Activated naive CD4-positive, alpha-beta T cell treated with anti-CD3 and anti-CD28 coated beads, Interleukin-2, amount 50 U/mL, for 16 hours (primary cell): ENCODE data around the gene GSS.
"Not testable (repeated sequence)": the region's sequence is repeated elsewhere in the genome, so short reads cannot be mapped to it uniquely, and the experiment has no call there.

Source experiments
- DNase-seq: peaks from one replicate; pipeline ENCODE4 v3.0.0-alpha.2; 2020

Gene GSS

DNA sequence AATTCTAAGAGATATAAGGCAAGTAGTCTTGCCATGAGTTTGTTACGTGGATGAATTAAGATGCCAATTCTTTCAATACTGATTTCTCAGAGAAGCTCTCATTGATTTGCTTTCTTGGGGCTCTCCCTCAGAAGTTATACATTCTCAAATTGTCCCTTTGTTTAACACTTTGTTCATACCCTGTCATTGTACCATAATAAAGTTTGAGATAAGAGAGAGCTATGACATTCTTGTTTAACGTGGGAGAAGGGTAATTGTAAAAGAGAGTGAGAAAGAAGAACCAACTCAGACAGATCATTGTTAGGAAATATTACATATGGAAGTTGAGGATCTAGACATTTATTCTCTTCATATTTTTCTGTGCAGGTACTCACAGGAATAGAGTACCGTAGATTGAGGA lies 60.1 kb downstream of the GSS start:
- no peak for DNase-seq

DNA sequence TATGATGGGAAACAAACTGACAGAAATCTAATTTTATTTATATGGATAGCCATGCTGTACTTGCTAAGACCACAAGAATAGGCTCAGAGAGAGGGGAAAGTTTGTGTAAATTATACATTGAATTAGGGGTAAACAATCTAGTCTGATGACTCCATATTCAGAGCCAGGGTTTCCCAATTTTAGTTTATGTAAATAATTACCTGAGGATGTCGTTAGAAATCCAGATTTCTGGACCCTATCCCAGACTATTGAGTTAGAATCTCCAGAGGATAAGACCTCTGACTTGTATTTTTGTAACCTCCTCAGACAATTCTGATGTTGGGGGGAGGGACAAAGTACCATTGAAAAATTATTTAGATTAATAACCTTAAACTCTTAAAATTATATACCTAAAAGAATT lies 60.9 kb downstream of the GSS start:
- no peak for DNase-seq

DNA sequence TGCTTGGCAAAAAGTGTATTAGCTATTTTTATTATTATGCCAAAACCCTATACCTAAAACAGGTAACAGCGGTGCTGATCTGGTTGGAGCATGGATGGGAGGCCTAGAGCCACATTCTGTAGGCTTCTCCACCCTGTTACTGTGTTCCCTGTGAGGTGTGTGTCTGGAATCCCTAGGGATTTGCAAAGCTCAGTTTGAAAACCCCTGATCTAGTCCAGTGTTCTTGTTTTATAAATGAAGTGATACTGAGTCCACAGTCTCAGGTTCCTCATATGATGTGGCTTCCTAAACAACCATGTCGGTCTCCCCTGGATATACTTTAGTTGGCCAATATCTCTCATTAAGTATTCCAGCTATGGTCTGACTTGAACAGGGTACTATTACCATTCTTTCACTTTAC lies 62.9 kb downstream of the GSS start:
- no peak for DNase-seq

DNA sequence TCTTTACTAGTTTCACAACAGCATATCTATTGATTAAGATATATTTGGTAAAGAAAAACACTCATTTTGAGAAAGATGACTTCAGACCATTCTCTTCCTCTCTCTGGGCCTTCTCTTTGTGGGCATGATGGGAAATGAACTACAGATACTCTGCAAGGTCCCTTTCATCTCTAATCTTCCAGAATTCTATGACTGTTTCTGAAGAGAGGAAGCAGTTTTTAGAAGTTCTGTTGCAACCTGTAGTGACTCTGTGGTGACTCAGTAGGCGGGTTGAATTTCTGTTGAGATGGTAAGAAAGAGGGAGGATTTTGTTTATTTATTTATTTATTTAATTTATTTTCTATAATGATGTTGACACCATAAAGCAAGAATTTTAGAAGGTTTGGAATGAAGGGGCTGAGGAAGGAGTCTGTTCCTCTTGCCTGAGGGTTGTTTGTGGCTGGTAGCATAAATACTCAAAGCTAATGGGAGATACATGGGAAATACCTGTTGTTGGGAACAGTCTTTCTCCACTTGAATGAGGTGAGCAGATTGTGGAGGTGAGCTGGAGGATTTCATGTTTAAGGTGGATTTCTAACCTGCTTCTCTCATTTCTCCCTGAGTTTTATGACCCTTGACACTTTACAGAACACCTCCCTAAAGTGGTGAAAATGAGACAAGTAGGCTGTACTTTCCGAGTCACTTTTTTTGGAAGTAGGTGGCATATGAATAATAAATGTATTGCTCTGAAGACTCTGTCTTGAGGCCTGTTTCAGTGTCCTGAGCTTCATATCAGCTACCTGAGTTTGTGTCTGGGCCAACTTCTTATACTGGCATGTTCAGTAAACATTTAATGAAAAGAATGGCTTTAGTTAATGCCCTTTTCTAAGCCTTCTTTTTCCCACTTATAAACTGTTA lies 64.2 kb downstream of the GSS start:
- DNase-seq, result peak; percentile 30

DNA sequence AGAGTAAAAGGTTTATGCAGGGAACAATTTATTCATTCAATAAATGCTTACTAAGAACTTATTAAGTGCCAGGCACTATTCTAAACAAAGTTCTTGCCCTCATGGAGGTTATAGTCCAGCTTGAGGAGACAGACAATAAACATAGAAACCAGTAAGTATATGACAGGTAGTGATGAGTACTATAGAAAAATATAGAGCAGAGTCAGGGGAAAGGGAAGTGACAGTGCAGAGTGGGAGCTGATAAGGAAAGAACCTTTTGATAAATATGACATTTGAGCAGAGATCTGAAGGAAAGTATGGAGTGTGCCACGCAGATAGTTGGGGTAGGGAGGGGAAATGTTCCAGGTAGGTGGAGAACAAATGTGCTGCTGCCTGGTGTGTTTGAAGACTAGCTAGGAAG lies 67.1 kb downstream of the GSS start:
- no peak for DNase-seq

DNA sequence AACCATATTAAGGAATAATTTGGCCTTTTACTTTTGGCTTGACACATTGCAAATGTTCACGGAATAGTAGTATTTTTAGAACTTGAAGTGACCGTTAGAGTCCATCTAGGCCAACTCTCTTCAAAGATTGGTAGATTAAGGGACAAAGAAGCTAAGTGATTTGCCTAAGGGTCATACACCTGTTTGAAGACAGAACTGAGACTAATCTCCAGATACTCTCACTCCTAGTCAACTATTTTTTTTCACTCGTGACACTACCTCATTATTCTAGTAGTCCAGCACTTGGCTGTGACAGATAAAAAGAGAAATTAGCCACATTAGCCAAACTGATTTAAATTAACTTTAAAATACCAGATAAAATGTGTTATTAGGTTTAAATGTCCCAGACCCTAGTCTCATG lies 68.6 kb downstream of the GSS start:
- no peak for DNase-seq

DNA sequence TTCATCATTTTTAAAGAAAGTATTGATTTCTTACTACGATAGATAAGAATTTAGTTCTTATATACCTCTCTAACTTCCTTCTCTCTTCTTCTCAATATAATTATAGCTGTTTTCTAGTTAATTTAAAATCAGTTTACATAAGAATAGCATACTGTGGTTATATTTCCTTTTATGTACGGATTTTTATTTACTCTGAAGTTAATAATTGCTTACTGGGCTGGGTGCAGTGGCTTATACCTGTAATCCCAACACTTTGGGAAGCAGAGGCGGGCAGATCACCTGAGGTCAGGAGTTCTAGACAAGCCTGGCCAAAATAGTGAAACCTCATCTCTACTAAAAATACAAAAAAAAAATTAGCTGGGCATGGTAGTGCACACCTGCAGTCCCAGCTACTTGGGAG lies 69.5 kb downstream of the GSS start:
- DNase-seq, result no peak

DNA sequence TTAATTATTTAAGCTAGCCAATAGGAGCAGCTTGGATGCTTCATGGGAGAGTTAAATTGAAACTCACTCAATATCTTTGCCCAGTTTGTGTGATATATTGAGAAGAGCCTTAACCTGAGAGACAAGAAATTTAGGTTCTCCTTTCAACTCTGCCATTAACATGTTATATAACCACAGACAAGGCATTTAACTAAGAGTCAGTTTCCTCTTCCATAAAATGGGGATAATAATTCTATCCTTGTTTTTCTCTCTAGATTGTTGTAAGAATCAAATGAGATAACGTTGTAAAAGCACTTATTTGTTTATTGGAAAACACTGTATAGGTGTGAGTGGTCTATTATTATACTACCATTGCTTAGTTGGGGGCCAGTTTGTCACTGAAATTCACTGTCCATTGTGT lies 71.3 kb downstream of the GSS start:
- no peak for DNase-seq

DNA sequence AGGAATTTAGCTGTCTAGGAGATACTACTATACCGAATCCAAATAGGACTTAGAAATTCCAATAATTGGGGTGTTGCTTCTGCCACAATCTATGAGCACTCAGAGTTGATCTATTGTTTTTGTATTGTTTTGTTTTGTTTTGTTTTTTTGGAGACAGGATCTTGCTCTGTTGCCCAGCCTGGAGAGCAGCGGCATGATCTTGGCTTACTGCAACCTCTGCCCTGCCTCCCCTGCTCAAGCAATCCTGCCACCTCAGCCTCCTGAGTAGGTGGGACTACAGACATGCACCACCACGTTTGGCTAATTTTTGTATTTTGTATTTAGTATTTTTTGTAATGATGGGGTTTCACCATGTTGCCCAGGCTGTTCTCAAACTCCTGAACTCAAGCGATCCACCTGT lies 71.8 kb downstream of the GSS start:
- DNase-seq, result no peak

DNA sequence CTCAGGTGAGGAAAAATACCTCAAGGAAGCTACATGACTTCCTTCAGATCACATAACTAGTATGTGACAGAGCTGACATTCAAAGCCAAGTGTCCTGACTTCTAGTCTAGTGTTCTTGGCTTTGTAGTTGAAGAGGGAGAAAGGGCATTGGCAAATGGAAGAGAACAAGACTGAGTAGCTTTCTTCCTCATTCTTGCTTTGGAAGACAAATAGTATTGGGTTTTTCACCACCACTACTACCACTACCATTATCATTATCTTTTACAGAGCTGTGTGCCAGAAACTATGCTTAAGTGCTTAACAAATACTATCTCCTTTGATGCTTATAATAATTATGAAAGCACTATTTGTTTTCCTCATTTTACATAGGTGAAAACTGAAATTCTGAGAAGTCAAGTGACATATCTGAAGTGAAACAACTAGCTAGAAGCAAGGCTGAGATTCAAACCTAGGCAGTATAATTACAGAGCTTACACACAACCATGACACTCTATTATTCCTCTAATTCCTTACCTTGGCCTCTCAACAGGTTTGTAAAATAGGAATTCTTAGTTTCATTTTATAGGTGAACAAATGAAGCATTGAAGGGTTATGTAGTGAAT lies 72.4 kb downstream of the GSS start:
- DNase-seq, result no peak

DNA sequence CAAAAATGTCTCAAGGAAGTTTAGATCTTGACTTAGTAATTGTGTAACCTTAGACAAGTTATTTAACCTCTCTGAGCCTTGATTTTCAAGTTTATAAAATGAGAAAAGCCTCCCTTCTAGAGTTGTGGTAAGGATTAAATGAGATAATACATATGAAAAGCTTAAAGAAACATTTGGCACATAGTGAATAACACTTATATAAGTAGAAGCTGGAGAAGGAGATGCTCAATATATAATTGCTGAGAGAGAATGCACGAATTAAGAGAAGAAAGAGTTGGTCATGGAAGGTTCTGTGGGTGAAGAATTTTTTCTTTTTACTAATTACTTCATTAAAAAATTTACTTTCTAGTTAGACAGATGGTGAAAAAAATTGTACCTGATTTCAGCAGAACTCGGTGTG lies 73.9 kb downstream of the GSS start:
- DNase-seq, result no peak

DNA sequence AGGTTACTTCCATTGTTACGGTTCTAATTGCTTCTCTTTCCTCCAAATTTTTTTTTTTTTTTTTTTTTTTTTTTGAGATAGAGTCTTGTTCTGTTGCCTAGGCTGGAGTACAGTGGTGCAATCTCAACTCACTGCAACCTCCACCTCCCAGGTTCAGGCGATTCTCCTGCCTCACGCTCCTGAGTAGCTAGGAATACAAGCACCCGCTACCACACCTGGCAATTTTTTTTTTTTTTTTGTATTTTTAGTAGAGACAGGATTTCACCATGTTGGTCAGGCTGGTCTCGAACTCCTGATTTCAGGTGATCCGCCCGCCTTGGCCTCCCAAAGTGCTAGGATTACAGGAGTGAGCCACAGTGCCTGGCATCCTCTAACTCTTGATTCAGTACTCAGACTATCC lies 74.6 kb downstream of the GSS start:
- DNase-seq, result not testable (repeated sequence)

DNA sequence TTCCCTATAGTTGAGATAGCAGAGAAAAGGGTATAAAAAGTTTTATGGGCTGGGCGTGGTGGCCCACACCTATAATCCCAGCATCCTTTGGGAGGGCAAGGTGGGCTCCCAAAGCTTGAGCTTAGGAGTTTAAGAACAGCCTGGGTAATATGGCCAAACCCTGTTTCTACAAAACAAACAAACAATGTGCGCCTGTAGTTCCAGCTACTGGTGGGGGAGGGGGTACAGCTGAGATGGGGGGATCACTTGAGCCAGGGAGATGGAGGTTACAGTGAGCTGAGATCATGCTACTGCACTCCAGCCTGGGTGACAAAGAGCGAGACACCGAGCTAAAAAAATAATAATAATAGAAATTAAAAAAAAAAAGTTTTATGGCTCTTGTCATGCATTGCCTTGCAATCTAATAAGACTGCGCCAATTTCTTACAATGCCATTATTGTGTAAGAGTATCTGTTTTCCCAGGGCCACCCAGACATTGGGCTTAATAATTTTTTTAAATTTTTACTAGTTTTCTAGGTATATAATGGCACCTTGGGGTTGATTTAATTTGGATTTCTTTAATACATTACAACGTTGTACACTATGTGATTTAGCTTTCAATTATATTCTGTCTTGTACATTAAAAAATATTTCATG lies 75.3 kb downstream of the GSS start:
- no peak for DNase-seq
